Esophagus squamous epithelium (tissue), 5 donors: ENCODE measurements around the gene HMOX1. TPM values are rescaled to one million over a fixed set of nuclear protein-coding genes. Genes with fewer than 3 reads are reported as not detected.

ENCODE experiments used
- DNase-seq: peaks from one replicate; lab custom pipeline; 2025; lab: John Stamatoyannopoulos, UW
- H3K27ac ChIP-seq, 4 donors: fragments of 200-600 bp; sonication (generic); one replicate each; pipeline ENCODE4 v1.5.1; 2016 to 2019; ENCODE audit warnings: mild to moderate bottlenecking in 1 of 4
- H3K27me3 ChIP-seq, 4 donors: fragments of 200-600 bp; sonication (generic); 1 replicate in 3 of 4; 2 replicates in 1 of 4; pipeline versions ENCODE4 v1.5.1 to v1.6.0; 2017 to 2021; ENCODE audit warnings: antibody characterized with exemption in 1 of 4
- H3K36me3 ChIP-seq, 3 donors: fragments of 200-600 bp; sonication (generic); one replicate each; pipeline ENCODE4 v1.5.1; 2016 to 2019
- H3K4me1 ChIP-seq, 3 donors: fragments of 200-600 bp; sonication (generic); one replicate each; pipeline ENCODE4 v1.5.1; 2017 to 2019
- H3K4me3 ChIP-seq, 4 donors: fragments of 200-600 bp; sonication (generic); 1 replicate in 3 of 4; 2 replicates in 1 of 4; pipeline ENCODE4 v1.5.1; 2016 to 2019; ENCODE audit warnings: mild to moderate bottlenecking in 2 of 4, moderate library complexity in 1 of 4
- H3K9me3 ChIP-seq, 3 donors: fragments of 200-600 bp; sonication (generic); one replicate each; pipeline ENCODE4 v1.5.1; 2016 to 2019
- POLR2A ChIP-seq, 4 donors: fragments of 450-650 bp; IDR thresholded peaks; one replicate each; pipeline ENCODE4 v1.6.1; 2017; ENCODE audit warnings: antibody characterized with exemption in 4 of 4, mild to moderate bottlenecking in 4 of 4, moderate library complexity in 3 of 4
- WGBS, 2 donors: methylation state at CpG; one replicate each; pipeline ENCODE4 v1.1.5; 2018; 5-methylcytosine and 5-hydroxymethylcytosine counted together
- intact Hi-C: fragments of 100-400 bp; cut with DNase I; formaldehyde crosslinking; loops from one replicate; pipeline ENCODE4 v1.15.0; 2022
- total RNA-seq, 4 donors: library from RNA; depleted of rRNA; stranded (reverse); fragments of >200 nt; gene quantifications; one replicate each; pipeline ENCODE4 v1.1.0, GENCODE V29; 2016
- TF ChIP-seq, protein P1 (sequence below), 6 experiments: fragments of 450-650 bp in 4 of 6; fragments of 200-600 bp in 2 of 6; sonication (generic) in 2 of 6; IDR thresholded peaks; one replicate each; pipeline ENCODE4 v1.5.1; 2016 to 2019; ENCODE audit warnings: antibody characterized with exemption in 6 of 6, mild to moderate bottlenecking in 4 of 6, moderate library complexity in 4 of 6
- donor health status: DM: yes; HTN: yes; CAD: no.

Gene HMOX1
- total RNA-seq, 4 donors from 2014 or later = 13.0 to 39.0 (median 18.3) TPM

DNA sequence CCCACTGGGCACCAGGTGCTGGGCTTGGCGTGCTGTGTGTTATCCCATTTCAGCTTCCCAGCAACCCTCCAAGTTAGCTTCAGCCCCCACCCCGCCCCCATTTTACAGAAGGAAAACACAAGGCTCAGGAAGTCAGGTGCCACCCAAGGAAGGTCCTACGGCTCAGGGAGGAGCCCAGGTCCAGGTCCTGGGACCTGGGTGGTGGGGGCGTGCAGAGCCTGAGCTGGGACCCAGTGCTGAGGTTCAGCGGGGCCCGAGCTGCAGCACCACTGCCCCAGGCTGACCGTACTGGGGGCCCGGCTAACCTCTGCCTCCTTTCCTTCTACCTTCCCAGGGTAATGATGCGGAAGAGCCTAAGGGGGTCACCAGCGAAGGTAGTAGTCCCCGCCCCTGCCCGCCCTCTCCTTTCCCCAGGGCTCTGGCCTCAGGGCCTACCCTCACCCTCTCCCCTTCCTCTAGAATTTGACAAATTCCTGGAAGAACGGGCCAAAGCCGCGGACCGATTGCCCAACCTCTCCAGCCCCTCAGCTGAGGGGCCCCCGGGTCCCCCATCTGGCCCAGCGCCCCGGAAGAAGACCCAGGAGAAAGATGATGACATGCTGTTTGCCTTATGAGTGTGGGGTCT lies 34.2 kb upstream of the HMOX1 start:
- peaks cover 14 to 71% (median 19%) of the 10 kb centered on the region in 3 donors for H3K36me3 ChIP-seq
- H3K9me3 ChIP-seq = no peaks in the 10 kb centered on the region
- DNase-seq = no peak
- WGBS, 2 donors = 90 to 100% methylated on average over 2 to 6 of the region's 19 CpGs
- H3K27me3 ChIP-seq = no peaks in the 10 kb centered on the region
- intact Hi-C loops = loop anchor here (5.0 to 10.0 kb wide), 3 partner anchors 78 to 776 kb away; no protein-coding TSS in a partner anchor
- peaks cover 18 to 30% (median 22%) of the 10 kb centered on the region in 3 donors for H3K4me1 ChIP-seq
- no peak for TF ChIP-seq POLR2A (IDR thresholded peaks at IDR 0.05)
- TF ChIP-seq, protein P1, sequence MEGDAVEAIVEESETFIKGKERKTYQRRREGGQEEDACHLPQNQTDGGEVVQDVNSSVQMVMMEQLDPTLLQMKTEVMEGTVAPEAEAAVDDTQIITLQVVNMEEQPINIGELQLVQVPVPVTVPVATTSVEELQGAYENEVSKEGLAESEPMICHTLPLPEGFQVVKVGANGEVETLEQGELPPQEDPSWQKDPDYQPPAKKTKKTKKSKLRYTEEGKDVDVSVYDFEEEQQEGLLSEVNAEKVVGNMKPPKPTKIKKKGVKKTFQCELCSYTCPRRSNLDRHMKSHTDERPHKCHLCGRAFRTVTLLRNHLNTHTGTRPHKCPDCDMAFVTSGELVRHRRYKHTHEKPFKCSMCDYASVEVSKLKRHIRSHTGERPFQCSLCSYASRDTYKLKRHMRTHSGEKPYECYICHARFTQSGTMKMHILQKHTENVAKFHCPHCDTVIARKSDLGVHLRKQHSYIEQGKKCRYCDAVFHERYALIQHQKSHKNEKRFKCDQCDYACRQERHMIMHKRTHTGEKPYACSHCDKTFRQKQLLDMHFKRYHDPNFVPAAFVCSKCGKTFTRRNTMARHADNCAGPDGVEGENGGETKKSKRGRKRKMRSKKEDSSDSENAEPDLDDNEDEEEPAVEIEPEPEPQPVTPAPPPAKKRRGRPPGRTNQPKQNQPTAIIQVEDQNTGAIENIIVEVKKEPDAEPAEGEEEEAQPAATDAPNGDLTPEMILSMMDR (IDR thresholded peaks at IDR 0.05) = no peak
- no peak overlapping the region for H3K27ac ChIP-seq
- no peak overlapping the region for H3K4me3 ChIP-seq

DNA sequence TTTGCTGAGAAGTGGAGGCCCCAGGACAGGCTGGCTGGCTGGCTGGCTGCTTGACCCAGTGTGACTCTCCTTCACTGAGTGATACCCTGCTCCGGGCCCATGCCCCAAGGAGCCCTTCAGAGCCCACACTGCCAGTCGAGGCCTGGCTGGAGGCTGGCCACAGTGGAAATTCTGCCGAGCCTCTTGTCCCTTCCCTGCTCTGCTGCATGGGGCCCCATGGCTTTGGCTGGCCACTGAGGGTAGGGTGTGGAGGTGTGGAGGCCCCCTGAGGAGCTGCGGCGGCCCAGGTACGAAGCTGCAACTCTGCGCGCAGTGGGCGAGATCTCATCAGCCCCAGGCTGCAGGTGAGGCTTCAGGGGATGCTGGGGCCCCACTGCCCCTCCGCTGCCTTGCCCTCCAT lies 33.4 kb upstream of the HMOX1 start:
- DNase-seq = no peak
- H3K27ac ChIP-seq = no peak overlapping the region
- TF ChIP-seq, protein P1 (IDR thresholded peaks at IDR 0.05) = no peak
- no peak for TF ChIP-seq POLR2A (IDR thresholded peaks at IDR 0.05)
- WGBS, 2 donors = 94% methylated on average over 3 of the region's 10 CpGs; no CpG with 5 or more reads in 1 of the 2 donors
- peaks cover 12 to 63% (median 19%) of the 10 kb centered on the region in 3 donors for H3K36me3 ChIP-seq
- H3K4me3 ChIP-seq = no peak overlapping the region
- H3K27me3 ChIP-seq = no peaks in the 10 kb centered on the region
- no peaks in the 10 kb centered on the region for H3K9me3 ChIP-seq
- intact Hi-C loops = loop anchor here (5.0 to 10.0 kb wide), 3 partner anchors 77 to 775 kb away; no protein-coding TSS in a partner anchor
- peaks cover 18 to 35% (median 23%) of the 10 kb centered on the region in 3 donors for H3K4me1 ChIP-seq

DNA sequence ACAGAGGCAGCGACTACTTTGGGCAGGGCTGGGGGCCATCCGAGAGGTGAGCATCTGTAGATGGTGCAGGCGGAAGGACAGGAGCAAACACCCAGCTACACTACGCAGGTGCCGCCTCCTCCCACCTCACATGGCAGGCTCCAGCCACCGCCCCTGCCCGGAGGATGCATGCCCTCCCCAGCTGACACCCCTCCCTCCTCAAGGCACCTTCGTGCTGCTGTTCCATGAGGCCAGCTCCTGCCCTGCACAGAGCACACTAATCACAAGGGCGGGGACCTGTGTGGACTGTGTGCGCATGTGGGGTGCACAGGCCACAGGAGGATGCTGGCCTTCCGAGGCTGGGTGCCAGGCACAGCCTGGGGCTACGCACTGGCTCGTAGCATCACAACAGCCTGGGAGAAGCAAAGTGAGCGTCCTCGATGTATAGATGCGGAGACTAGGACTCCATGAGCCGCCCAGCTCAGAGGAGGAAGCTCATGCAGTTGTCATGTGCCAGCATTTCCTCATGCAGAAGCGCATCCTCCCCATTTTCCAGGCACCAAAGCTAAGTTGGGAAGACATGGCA lies 32.8 kb upstream of the HMOX1 start:
- TF ChIP-seq, protein P1 (IDR thresholded peaks at IDR 0.05) = no peak
- TF ChIP-seq POLR2A (IDR thresholded peaks at IDR 0.05) = no peak
- Histone ChIP-seq H3K36me3 (peaks cover 9 to 57% (median 19%) of the 10 kb centered on the region in 3 donors), H3K4me1 (peaks cover 18 to 42% (median 27%) of the 10 kb centered on the region in 3 donors), H3K9me3 (no peaks in the 10 kb centered on the region), H3K4me3 (no peak overlapping the region), H3K27me3 (no peaks in the 10 kb centered on the region), H3K27ac (no peak overlapping the region)
- WGBS, 2 donors = 76 to 90% methylated on average over 3 to 12 of the region's 18 CpGs
- intact Hi-C loops = loop anchor here (5.0 to 10.0 kb wide), 3 partner anchors 77 to 774 kb away; no protein-coding TSS in a partner anchor
- no peak for DNase-seq

DNA sequence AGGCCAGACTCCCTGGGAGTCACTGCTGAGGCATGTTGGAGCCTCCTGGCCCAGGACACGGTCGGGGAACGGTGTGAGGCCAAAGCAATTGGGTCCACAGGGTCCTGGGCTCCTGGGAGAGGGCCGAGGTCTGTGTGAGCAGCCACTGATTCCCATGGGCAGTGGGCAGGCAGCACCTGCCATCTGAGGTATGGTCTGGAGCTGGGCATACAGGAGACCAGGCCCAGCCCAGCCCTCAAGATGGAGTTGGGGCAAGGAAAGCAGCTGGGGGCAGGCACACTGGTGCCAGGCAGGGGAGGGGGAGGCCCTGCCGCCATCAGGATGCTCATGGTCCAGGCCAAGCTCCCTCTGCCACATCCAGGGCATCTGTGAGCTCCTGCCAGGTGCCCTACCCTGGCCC lies 32.2 kb upstream of the HMOX1 start:
- intact Hi-C loops = loop anchor here (5.0 to 10.0 kb wide), 3 partner anchors 76 to 774 kb away; no protein-coding TSS in a partner anchor
- no peak for DNase-seq
- TF ChIP-seq, protein P1 (IDR thresholded peaks at IDR 0.05) = no peak
- no peak for TF ChIP-seq POLR2A (IDR thresholded peaks at IDR 0.05)

DNA sequence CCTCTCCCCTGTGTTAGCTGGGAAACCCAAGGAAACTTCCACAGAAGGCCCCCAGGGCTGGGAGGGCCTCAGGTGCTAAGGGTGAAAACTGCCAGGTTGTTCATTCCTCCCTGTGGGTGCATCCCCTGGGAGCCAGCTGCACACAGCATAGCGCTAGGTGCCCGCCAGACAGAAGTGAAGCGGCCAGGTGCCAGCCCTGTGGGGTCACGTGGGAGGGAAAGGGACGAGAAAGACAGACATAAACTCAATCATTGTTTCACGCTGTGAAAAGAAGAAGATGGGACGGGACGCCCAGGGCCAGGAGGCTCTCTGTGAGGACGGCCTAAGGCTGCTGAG lies 31.6 kb upstream of the HMOX1 start:
- Histone ChIP-seq H3K27me3 (no peaks in the 10 kb centered on the region), H3K36me3 (peaks cover 9 to 45% (median 13%) of the 10 kb centered on the region in 3 donors), H3K4me1 (peaks cover 18 to 42% (median 27%) of the 10 kb centered on the region in 3 donors), H3K4me3 (no peak overlapping the region), H3K27ac (no peak overlapping the region), H3K9me3 (no peaks in the 10 kb centered on the region)
- intact Hi-C loops = loop anchor here (5.0 to 10.0 kb wide), 3 partner anchors 75 to 773 kb away; no protein-coding TSS in a partner anchor
- no peak for DNase-seq
- TF ChIP-seq POLR2A (IDR thresholded peaks at IDR 0.05) = no peak
- TF ChIP-seq, protein P1 (IDR thresholded peaks at IDR 0.05) = no peak
- 26 to 50% methylated on average over 6 to 9 of the region's 9 CpGs for whole genome bisulfite sequencing, 2 donors

More for the DNA sequence above, 32.2 kb upstream of the HMOX1 start:
- Histone ChIP-seq H3K4me3 (no peak overlapping the region), H3K27ac (no peak overlapping the region), H3K36me3 (peaks cover 9 to 51% (median 19%) of the 10 kb centered on the region in 3 donors), H3K4me1 (peaks cover 18 to 42% (median 27%) of the 10 kb centered on the region in 3 donors), H3K9me3 (no peaks in the 10 kb centered on the region), H3K27me3 (no peaks in the 10 kb centered on the region)
- WGBS, 2 donors = 42% methylated on average over 3 of the region's 5 CpGs; no CpG with 5 or more reads in 1 of the 2 donors
